Loucy (cell line): ENCODE results near the gene GALNT9.
"Not testable (repeated sequence)": the region's sequence is repeated elsewhere in the genome, so short reads cannot be mapped to it uniquely, and the experiment has no call there.

Experiments used
- H2AFZ ChIP-seq: fragments of 200-600 bp; sonication (generic); 2 replicates; pipeline ENCODE4 v1.6.0; 2016; ENCODE audit warnings: antibody characterized with exemption, mild to moderate bottlenecking, low read length, moderate library complexity
- H3F3A ChIP-seq: fragments of 200-600 bp; 2 replicates; pipeline ENCODE4 v1.6.0; 2016; ENCODE audit warnings: antibody characterized with exemption, low read depth, mild to moderate bottlenecking
- H3K27me3 ChIP-seq: fragments of 200-600 bp; sonication (generic); 2 replicates; pipeline ENCODE4 v1.6.1; 2014; ENCODE audit warnings: low read length, mild to moderate bottlenecking; ENCODE audit not compliant: insufficient read depth, poor library complexity, severe bottlenecking
- H3K36me3 ChIP-seq: fragments of 200-600 bp; sonication (generic); 2 replicates; pipeline ENCODE4 v1.6.1; 2016; ENCODE audit warnings: low read length; ENCODE audit not compliant: insufficient read depth
- H3K4me1 ChIP-seq: fragments of 200-600 bp; sonication (generic); 2 replicates; pipeline ENCODE4 v1.5.1; 2014; ENCODE audit warnings: low read length, mild to moderate bottlenecking; ENCODE audit not compliant: insufficient read depth, poor library complexity, severe bottlenecking
- H3K4me2 ChIP-seq: fragments of 200-600 bp; sonication (generic); 2 replicates; pipeline ENCODE4 v1.6.0; 2014; ENCODE audit warnings: antibody characterized with exemption, low read length, low read depth, mild to moderate bottlenecking; ENCODE audit not compliant: poor library complexity, severe bottlenecking
- H3K4me3 ChIP-seq: fragments of 200-600 bp; sonication (generic); 2 replicates; pipeline ENCODE4 v1.5.1; 2014; ENCODE audit warnings: low read length, mild to moderate bottlenecking, mixed read lengths; ENCODE audit not compliant: poor library complexity, severe bottlenecking
- H3K79me2 ChIP-seq: fragments of 200-600 bp; sonication (generic); 2 replicates; pipeline ENCODE4 v1.6.1; 2014; ENCODE audit warnings: low read length; ENCODE audit not compliant: insufficient read depth
- H3K9ac ChIP-seq: fragments of 200-600 bp; sonication (generic); 2 replicates; pipeline ENCODE4 v1.6.0; 2014; ENCODE audit warnings: mild to moderate bottlenecking, low read depth, low read length, moderate library complexity; ENCODE audit not compliant: poor library complexity, severe bottlenecking
- H3K9me2 ChIP-seq: fragments of 200-600 bp; sonication (generic); replicated peaks from 2 replicates; pipeline ENCODE4 v1.6.1; 2016; ENCODE audit warnings: low read depth, low read length, mixed read lengths
- H3K9me3 ChIP-seq: fragments of 200-600 bp; sonication (generic); 2 replicates; pipeline ENCODE4 v1.6.1; 2014; ENCODE audit warnings: mild to moderate bottlenecking, antibody characterized with exemption, low read length, low read depth; ENCODE audit not compliant: insufficient read depth
- H4K20me1 ChIP-seq: fragments of 200-600 bp; sonication (generic); 2 replicates; pipeline ENCODE4 v1.6.0; 2014; ENCODE audit warnings: antibody characterized with exemption, low read length, mild to moderate bottlenecking; ENCODE audit not compliant: insufficient read depth, poor library complexity, severe bottlenecking
- CTCF ChIP-seq: fragments of 200-600 bp; sonication (generic); conservative IDR thresholded peaks from 2 replicates; pipeline ENCODE4 v1.5.1; 2014; ENCODE audit warnings: mild to moderate bottlenecking, antibody characterized with exemption, low read length
- EZH2phosphoT487 ChIP-seq: fragments of 200-600 bp; IDR thresholded peaks from 2 replicates; pipeline ENCODE4 v1.6.1; 2018; ENCODE audit warnings: antibody characterized with exemption, mild to moderate bottlenecking, moderate library complexity, borderline replicate concordance

Gene GALNT9

GRCh38 chr12:132150780-132151144, 178.6 kb downstream of the GALNT9 start:
- TF ChIP-seq EZH2phosphoT487 = no peak
- no peak for TF ChIP-seq CTCF
- Histone ChIP-seq H3K9ac (no peak overlapping the region), H3K4me1 (peaks cover 7% of the 10 kb centered on the region), H3K4me3 (no peak overlapping the region), H3K9me2 (no peaks in the 10 kb centered on the region), H4K20me1 (no peaks in the 10 kb centered on the region), H3K4me2 (no peak overlapping the region), H3K27me3 (no peaks in the 10 kb centered on the region), H3F3A (no peaks in the 10 kb centered on the region), H3K79me2 (peaks cover 14% of the 10 kb centered on the region; the same call in 1 of the 2 replicates), H3K9me3 (no peaks in the 10 kb centered on the region), H3K36me3 (peaks cover 6% of the 10 kb centered on the region; the same call in 1 of the 2 replicates), H2AFZ (no peak overlapping the region)

GRCh38 chr12:132149526-132149925, 179.9 kb downstream of the GALNT9 start:
- not testable (repeated sequence) for H3K9me2 ChIP-seq, H3K9ac ChIP-seq

GRCh38 chr12:132148368-132149045, 180.9 kb downstream of the GALNT9 start:
- H4K20me1 ChIP-seq = peaks cover 12% of the 10 kb centered on the region
- H3F3A ChIP-seq = no peaks in the 10 kb centered on the region
- no peak overlapping the region for H3K4me3 ChIP-seq
- TF ChIP-seq CTCF (no peak), EZH2phosphoT487 (no peak)
- H3K9me2 ChIP-seq = no peaks in the 10 kb centered on the region
- H3K9me3 ChIP-seq = no peaks in the 10 kb centered on the region
- peaks cover 15% of the 10 kb centered on the region for H3K4me1 ChIP-seq
- H2AFZ ChIP-seq = no peak overlapping the region
- peaks cover 30% of the 10 kb centered on the region for H3K79me2 ChIP-seq
- no peak overlapping the region for H3K4me2 ChIP-seq
- no peak overlapping the region for H3K9ac ChIP-seq
- H3K36me3 ChIP-seq = peaks cover 6% of the 10 kb centered on the region; the same call in 1 of the 2 replicates
- H3K27me3 ChIP-seq = no peaks in the 10 kb centered on the region

More at GRCh38 chr12:132149526-132149925, 179.9 kb downstream of the GALNT9 start:
- H4K20me1 ChIP-seq, H3K4me2 ChIP-seq, H3F3A ChIP-seq, H3K9me3 ChIP-seq, H3K36me3 ChIP-seq, H3K4me3 ChIP-seq, H2AFZ ChIP-seq, H3K27me3 ChIP-seq: not testable (repeated sequence)
- H3K4me1 ChIP-seq = peaks cover 15% of the 10 kb centered on the region
- H3K79me2 ChIP-seq = peaks cover 26% of the 10 kb centered on the region
